DOHH2 (cell line): ENCODE data around the gene SCUBE3.

Source experiments
- H3F3A ChIP-seq: fragments of 200-600 bp; sonication (generic), shearing (Covaris generic); 2 replicates; pipeline ENCODE4 v1.6.0; 2016; ENCODE audit warnings: antibody characterized with exemption, mild to moderate bottlenecking; ENCODE audit not compliant: control insufficient read depth, insufficient read depth
- H3K27ac ChIP-seq: fragments of 200-600 bp; sonication (generic); 2 replicates; pipeline ENCODE4 v1.5.1; 2014; ENCODE audit warnings: low read depth, mild to moderate bottlenecking, low read length, moderate library complexity
- H3K27me3 ChIP-seq: fragments of 200-600 bp; sonication (generic); 2 replicates; pipeline ENCODE4 v1.6.1; 2014; ENCODE audit warnings: mild to moderate bottlenecking, low read length, mixed read lengths; ENCODE audit not compliant: control insufficient read depth
- H3K36me3 ChIP-seq: fragments of 200-600 bp; sonication (generic); 2 replicates; pipeline ENCODE4 v1.6.1; 2014; ENCODE audit warnings: mild to moderate bottlenecking, low read length, moderate library complexity, mixed read lengths; ENCODE audit not compliant: control insufficient read depth
- H3K4me1 ChIP-seq: fragments of 200-600 bp; sonication (generic); 2 replicates; pipeline ENCODE4 v1.6.1; 2014; ENCODE audit warnings: mild to moderate bottlenecking, low read length, mixed read lengths; ENCODE audit not compliant: control insufficient read depth
- H3K4me2 ChIP-seq: fragments of 200-600 bp; sonication (generic); 2 replicates; pipeline ENCODE4 v1.6.0; 2014; ENCODE audit warnings: mild to moderate bottlenecking, low read length, moderate library complexity
- H3K4me3 ChIP-seq: fragments of 200-600 bp; sonication (generic); 2 replicates; pipeline ENCODE4 v1.5.1; 2014; ENCODE audit warnings: mild to moderate bottlenecking, low read length, mixed read lengths
- H3K79me2 ChIP-seq: fragments of 200-600 bp; sonication (generic); 2 replicates; pipeline ENCODE4 v1.6.1; 2014; ENCODE audit warnings: mild to moderate bottlenecking, low read length, mixed read lengths; ENCODE audit not compliant: control insufficient read depth
- H3K9me2 ChIP-seq: fragments of 200-600 bp; sonication (generic); replicated peaks from 2 replicates; pipeline ENCODE4 v1.6.1; 2014; ENCODE audit warnings: mild to moderate bottlenecking, low read length, mixed read lengths; ENCODE audit not compliant: control insufficient read depth
- H3K9me3 ChIP-seq: fragments of 200-600 bp; sonication (generic); 2 replicates; pipeline ENCODE4 v1.6.1; 2014; ENCODE audit warnings: antibody characterized with exemption, low read length, mixed read lengths; ENCODE audit not compliant: control insufficient read depth, insufficient read depth
- H4K20me1 ChIP-seq: fragments of 200-600 bp; sonication (generic); 2 replicates; pipeline ENCODE4 v1.6.0; 2014; ENCODE audit warnings: low read depth, mild to moderate bottlenecking, antibody characterized with exemption, low read length, moderate library complexity; ENCODE audit not compliant: control insufficient read depth, insufficient read depth
- CTCF ChIP-seq: fragments of 200-600 bp; sonication (generic); IDR thresholded peaks from one replicate; pipeline ENCODE4 v1.5.1; 2014; ENCODE audit warnings: antibody characterized with exemption, mild to moderate bottlenecking, low read depth, low read length; ENCODE audit not compliant: poor library complexity, severe bottlenecking
- EZH2phosphoT487 ChIP-seq: fragments of 200-600 bp; sonication (generic); IDR thresholded peaks from 2 replicates; pipeline ENCODE4 v1.6.1; 2017; ENCODE audit warnings: borderline replicate concordance, mild to moderate bottlenecking, antibody characterized with exemption, low read length, moderate library complexity, mixed read lengths

The SCUBE3 gene

GRCh38 chr6:35273822-35274559, 60.2 kb downstream of the SCUBE3 start:
- Histone ChIP-seq H3K27me3 (no peaks in the 10 kb centered on the region), H3K4me2 (no peak overlapping the region), H3F3A (no peaks in the 10 kb centered on the region), H3K9me3 (no peaks in the 10 kb centered on the region), H3K27ac (no peak overlapping the region), H3K4me1 (no peaks in the 10 kb centered on the region), H3K4me3 (no peak overlapping the region), H3K36me3 (0 out of 2 replicates have a peak, but pooled peaks cover 4% of the 10 kb centered on the region), H3K79me2 (no peaks in the 10 kb centered on the region), H4K20me1 (no peaks in the 10 kb centered on the region), H3K9me2 (no peaks in the 10 kb centered on the region)
- no peak for TF ChIP-seq CTCF
- TF ChIP-seq EZH2phosphoT487, result no peak

- H3K4me1 ChIP-seq, result no peaks in the 10 kb centered on the region
- H3K27ac ChIP-seq, result no peak overlapping the region
- H3K9me2 ChIP-seq, result no peaks in the 10 kb centered on the region
- no peaks in the 10 kb centered on the region for H3F3A ChIP-seq
- no peaks in the 10 kb centered on the region for H3K36me3 ChIP-seq
- H3K4me2 ChIP-seq, result no peak overlapping the region
- no peak overlapping the region for H3K4me3 ChIP-seq
- H3K79me2 ChIP-seq, result no peaks in the 10 kb centered on the region
- TF ChIP-seq CTCF (no peak), EZH2phosphoT487 (no peak)
- no peaks in the 10 kb centered on the region for H3K9me3 ChIP-seq
- H3K27me3 ChIP-seq, result no peaks in the 10 kb centered on the region
- no peaks in the 10 kb centered on the region for H4K20me1 ChIP-seq
Measured at GRCh38 chr6:35275744-35276260, 62.0 kb downstream of the SCUBE3 start.

DNA sequence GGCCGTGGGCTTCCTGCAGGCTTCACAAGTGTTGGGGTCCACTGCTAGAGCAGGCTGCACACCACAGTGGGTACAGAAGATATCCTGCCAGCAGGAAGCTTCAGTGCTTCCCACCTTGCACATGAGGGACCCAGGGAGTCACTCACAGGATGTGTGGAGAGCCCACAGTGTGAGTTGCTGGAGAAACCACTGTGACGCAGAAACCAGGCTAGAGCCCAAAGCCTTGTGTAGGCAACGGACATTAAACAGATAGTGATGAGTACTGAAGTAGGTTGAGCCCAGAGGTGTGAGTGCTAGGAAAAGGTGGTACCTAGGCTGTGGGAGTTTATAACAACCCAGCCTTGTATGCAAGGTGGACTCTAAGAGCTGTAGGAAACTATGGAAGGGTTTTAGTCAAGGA, 65.0 kb downstream of the SCUBE3 start:
- Histone ChIP-seq H3K4me2 (no peak overlapping the region), H3K4me3 (no peak overlapping the region), H3K27ac (no peak overlapping the region), H3K9me2 (no peaks in the 10 kb centered on the region), H3K79me2 (no peaks in the 10 kb centered on the region), H3K27me3 (no peaks in the 10 kb centered on the region), H4K20me1 (no peaks in the 10 kb centered on the region), H3K9me3 (no peaks in the 10 kb centered on the region), H3F3A (no peaks in the 10 kb centered on the region), H3K36me3 (peaks cover 11% of the 10 kb centered on the region; the same call in 1 of the 2 replicates), H3K4me1 (no peaks in the 10 kb centered on the region)
- TF ChIP-seq EZH2phosphoT487 (no peak), CTCF (no peak)
